ENCODE data around the gene KDM4C.
"Not testable (repeated sequence)": the region's sequence is repeated elsewhere in the genome, so short reads cannot be mapped to it uniquely, and the experiment has no call there.

Gene KDM4C

DNA sequence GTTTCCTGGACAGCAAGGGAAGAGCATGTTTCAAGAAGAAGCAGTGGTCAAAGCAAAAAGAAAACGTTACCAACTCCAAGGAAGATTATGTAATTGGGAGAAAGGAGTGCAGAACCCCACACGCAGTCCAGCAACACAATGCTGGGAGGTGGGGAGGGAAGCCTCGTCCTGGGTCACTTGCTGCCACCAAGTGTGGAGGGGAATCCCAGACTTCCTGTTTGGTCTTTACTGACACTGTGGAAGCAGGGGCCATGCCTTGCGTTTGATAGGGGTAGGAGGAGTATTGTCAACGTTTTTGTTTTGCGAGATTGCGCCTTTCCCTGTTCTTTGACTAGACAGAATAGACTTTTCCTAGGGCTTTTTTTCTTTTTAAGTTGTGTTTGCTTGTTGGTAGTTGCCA is 421.0 kb downstream of the KDM4C start:
- peaks cover 6% of the 10 kb centered on the region for H3K9me3 Mint-ChIP-seq (ENCODE audit: low read depth)
- peaks cover 46% of the 10 kb centered on the region for H3K36me3 Mint-ChIP-seq
- no peak overlapping the region for H3K4me3 Mint-ChIP-seq
- no peaks in the 10 kb centered on the region for H3K27me3 Mint-ChIP-seq
- H3K4me1 Mint-ChIP-seq (ENCODE audit: low read depth), result no peaks in the 10 kb centered on the region
- H3K27ac Mint-ChIP-seq, result no peak overlapping the region

DNA sequence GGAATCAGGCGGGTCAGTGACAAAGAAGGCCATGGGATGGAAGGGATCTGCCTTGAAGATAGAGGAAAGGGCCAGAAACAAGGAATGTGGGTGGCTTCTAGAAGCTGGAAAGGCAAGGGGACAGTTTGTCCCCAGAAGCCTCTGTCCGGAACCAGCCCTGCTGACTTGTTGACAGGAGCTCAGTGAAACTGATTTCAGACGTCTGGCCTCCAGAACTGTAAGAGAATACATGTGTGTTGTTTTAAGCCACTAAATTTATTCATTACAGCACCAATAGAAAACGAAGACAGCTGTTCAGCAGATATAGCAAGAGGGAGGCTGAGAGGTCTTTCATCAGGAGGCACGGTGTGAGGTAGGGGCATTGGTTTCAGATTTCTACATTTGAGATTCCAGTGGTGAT is 422.5 kb downstream of the KDM4C start:
- Mint-ChIP-seq H3K27me3 (no peaks in the 10 kb centered on the region), H3K27ac (no peak overlapping the region), H3K36me3 (peaks cover 39% of the 10 kb centered on the region), H3K4me1 (ENCODE audit: low read depth) (no peaks in the 10 kb centered on the region), H3K4me3 (no peak overlapping the region), H3K9me3 (ENCODE audit: low read depth) (peaks cover 6% of the 10 kb centered on the region)

DNA sequence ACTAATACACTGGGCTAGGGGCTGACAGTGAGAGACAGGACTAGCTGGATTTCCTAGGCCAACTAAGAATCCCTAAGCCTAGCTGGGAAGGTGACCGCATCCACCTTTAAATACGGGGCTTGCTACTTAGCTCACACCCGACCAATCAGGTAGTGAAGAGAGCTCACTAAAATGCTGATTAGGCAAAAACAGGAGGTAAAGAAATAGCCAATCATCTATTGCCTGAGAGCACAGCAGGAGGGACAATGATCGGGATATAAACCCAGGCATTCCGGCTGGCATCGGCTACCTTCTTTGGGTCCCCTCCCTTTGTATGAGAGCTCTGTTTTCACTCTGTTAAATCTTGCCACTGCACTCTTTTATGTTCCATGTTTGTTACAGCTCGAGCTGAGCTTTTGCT is 425.4 kb downstream of the KDM4C start:
- H3K4me1 Mint-ChIP-seq (ENCODE audit: low read depth); H3K27ac Mint-ChIP-seq; H3K27me3 Mint-ChIP-seq; H3K4me3 Mint-ChIP-seq: not testable (repeated sequence)
- Mint-ChIP-seq H3K9me3 (ENCODE audit: low read depth) (peaks cover 16% of the 10 kb centered on the region), H3K36me3 (peaks cover 44% of the 10 kb centered on the region)

DNA sequence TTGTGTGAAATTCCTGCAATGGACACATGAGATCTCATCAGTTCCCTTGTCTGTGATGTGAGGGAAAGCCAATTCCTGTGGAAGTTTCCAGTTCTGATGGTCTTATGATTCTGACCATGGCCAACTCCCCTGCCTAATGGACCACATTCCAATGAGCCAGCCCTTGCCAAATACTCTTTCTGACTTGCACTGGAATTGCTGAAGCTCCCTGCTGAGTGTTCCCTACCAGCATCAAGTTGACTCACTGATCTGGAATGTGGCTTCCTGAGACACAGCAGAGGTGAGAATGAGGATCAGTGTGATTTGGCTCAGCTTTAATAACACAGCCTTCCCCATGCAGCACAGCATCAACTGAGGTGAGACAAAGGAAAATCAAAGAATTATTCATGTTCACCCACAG is 427.8 kb downstream of the KDM4C start:
- peaks cover 24% of the 10 kb centered on the region for H3K9me3 Mint-ChIP-seq (ENCODE audit: low read depth)
- H3K4me1 Mint-ChIP-seq (ENCODE audit: low read depth), result no peaks in the 10 kb centered on the region
- no peaks in the 10 kb centered on the region for H3K27me3 Mint-ChIP-seq
- no peak overlapping the region for H3K27ac Mint-ChIP-seq
- peaks cover 29% of the 10 kb centered on the region for H3K36me3 Mint-ChIP-seq
- no peak overlapping the region for H3K4me3 Mint-ChIP-seq

DNA sequence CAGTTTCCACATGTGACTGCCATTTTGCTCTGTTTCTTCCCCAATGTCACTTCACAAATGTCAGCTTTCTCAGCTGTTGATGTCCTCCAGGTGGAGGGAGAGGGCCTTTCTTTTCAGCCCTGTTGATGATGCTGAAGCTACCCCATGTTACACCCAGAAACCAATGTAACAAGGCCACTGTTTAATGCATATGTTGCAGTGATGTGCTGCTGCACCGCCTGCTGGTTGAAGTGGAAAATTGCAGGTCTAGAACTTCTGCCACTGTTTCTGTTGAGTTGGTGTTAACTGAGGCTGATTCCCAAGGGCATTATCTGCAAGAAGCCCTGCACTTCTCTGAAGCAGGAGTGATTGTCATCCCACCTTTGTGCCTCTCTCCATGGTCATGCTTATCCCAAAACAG is 428.4 kb downstream of the KDM4C start:
- Mint-ChIP-seq H3K27me3 (no peaks in the 10 kb centered on the region), H3K36me3 (peaks cover 33% of the 10 kb centered on the region), H3K4me1 (ENCODE audit: low read depth) (no peaks in the 10 kb centered on the region), H3K4me3 (no peak overlapping the region), H3K9me3 (ENCODE audit: low read depth) (peaks cover 29% of the 10 kb centered on the region), H3K27ac (no peak overlapping the region)

DNA sequence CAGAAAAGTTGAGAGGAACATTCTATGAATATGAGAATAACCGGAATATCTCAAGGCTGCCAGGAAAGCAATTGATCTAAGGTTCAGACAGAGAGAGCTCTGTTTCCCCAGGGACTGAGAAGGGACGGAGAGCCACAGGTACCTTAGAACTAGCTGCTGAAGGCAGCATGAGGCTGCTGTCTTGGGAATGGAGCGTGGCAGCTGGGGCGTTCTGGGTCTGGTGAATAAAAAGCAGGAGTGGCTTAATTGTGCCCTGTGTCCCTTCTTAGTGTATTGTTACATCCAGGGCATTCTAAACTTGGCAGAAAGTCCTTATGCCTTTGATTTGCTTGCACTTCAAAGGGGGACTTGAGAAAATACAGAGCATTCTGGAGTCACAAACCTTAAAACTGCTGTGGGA is 434.5 kb downstream of the KDM4C start:
- Mint-ChIP-seq H3K9me3 (ENCODE audit: low read depth) (peaks cover 26% of the 10 kb centered on the region), H3K4me1 (ENCODE audit: low read depth) (no peaks in the 10 kb centered on the region), H3K4me3 (no peak overlapping the region), H3K27me3 (no peaks in the 10 kb centered on the region), H3K27ac (no peak overlapping the region), H3K36me3 (peaks cover 7% of the 10 kb centered on the region)

DNA sequence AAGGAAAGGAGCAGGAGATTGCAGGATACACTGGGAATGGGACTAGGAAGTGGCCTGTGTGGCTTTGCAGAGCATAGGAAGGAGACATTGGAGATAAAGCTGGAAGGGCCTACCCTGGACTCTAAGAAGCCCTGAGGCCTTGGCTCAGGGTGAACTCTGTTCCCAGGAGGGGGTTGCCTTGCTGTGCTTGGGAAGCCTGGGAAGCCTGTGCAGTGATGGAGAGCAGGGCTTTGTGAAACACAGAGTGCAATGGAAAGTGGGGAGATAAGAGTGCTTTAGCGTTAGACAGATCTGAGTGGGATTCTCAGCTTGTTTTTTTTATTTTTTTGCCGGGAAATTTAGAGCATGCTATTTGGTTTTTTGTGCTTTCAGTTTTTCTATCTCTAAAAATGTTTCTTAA is 437.8 kb downstream of the KDM4C start:
- Mint-ChIP-seq H3K4me1 (ENCODE audit: low read depth) (no peaks in the 10 kb centered on the region), H3K9me3 (ENCODE audit: low read depth) (peaks cover 9% of the 10 kb centered on the region), H3K4me3 (no peak overlapping the region), H3K36me3 (peaks cover 7% of the 10 kb centered on the region), H3K27me3 (no peaks in the 10 kb centered on the region), H3K27ac (no peak overlapping the region)

DNA sequence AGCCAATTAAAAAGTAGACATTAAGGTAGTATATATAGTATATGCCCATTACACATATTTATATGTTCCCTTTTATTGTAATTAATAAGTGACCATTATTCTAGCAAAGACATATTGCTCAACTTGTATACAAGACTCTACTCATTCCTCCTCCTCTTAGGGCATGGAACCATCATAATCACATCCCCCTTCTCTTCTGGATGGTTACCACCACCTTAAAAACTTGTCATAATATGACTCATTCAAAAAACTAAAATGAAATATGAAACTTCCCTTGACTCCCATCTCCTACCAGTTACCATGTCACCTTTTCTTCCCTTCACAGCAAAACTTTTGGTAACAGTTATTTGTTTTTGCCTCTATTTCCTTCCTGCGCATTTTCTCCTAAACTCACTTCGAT is 438.7 kb downstream of the KDM4C start:
- no peak overlapping the region for H3K4me3 Mint-ChIP-seq
- H3K27ac Mint-ChIP-seq, result no peak overlapping the region
- no peaks in the 10 kb centered on the region for H3K27me3 Mint-ChIP-seq
- no peaks in the 10 kb centered on the region for H3K4me1 Mint-ChIP-seq (ENCODE audit: low read depth)
- H3K9me3 Mint-ChIP-seq (ENCODE audit: low read depth), result peaks cover 4% of the 10 kb centered on the region
- peaks cover 3% of the 10 kb centered on the region for H3K36me3 Mint-ChIP-seq

DNA sequence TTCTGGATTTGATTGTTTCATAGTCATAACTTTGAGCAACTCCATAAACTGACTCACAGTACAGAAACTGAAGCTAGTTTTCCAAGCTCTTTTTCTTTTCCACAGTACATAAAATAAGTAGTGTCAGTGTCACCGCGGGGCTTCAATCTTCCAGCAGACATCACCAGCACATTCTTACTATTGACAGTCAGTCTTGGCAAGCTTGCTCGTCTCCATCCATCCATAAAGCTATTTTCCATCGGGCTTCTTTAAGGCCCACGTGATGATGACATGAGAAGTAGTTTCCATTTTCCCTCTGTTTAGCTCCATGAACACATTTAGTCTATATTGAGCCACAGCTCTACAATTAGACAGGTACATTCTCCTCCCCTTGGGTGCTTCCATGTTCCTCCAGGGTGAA is 443.4 kb downstream of the KDM4C start:
- Mint-ChIP-seq H3K4me1 (ENCODE audit: low read depth) (no peaks in the 10 kb centered on the region), H3K9me3 (ENCODE audit: low read depth) (no peaks in the 10 kb centered on the region), H3K27me3 (no peaks in the 10 kb centered on the region), H3K36me3 (peaks cover 6% of the 10 kb centered on the region), H3K27ac (no peak overlapping the region), H3K4me3 (no peak overlapping the region)

DNA sequence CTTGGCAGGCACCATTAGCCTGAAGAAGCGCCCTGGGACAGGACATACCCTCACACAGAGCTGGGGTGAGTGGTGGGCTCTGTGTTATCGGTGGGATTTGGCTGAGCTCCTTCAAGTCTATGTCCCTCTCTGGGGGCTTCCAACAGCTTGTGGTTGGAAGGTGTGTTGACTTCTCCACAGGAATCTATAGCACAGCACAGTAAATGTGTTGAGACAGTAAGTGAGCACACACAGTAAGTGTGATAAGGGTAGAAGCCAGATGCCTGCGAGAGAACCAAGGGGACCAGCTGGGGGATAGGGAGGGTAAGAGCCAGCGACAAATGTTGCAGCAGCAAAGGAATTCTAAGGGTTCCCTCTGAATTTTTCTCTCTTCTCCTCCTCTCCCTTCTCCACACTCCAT is 448.0 kb downstream of the KDM4C start:
- H3K4me3 Mint-ChIP-seq, result no peak overlapping the region
- no peaks in the 10 kb centered on the region for H3K4me1 Mint-ChIP-seq (ENCODE audit: low read depth)
- no peaks in the 10 kb centered on the region for H3K9me3 Mint-ChIP-seq (ENCODE audit: low read depth)
- H3K27ac Mint-ChIP-seq, result no peak overlapping the region
- H3K36me3 Mint-ChIP-seq, result peaks cover 2% of the 10 kb centered on the region
- no peaks in the 10 kb centered on the region for H3K27me3 Mint-ChIP-seq

DNA sequence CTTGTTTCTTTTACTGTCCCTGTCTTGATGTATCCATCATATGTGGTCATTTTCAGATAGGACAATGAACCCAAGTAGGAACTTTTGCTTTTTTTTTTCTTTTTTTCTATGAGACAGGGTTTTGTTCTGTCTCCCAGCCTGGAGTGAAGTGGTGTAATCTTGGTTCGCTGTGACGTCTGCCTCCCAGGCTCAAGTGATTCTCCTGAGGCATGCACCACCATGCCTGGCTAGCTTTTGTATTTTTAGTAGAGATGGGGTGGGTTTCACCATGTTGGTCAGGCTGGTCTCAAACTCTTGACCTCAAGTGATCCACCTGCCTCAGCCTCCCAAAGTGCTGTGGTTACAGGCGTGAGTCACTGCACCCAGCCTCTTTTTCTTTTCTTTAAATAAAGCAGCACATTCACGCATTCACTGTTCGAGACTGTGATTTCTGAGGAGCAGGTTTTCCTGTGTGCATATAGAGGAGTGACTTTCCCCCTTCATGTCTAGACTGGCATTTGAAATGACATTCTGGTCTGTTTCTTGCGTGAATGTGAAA is 448.5 kb downstream of the KDM4C start:
- Mint-ChIP-seq H3K9me3 (ENCODE audit: low read depth) (no peaks in the 10 kb centered on the region), H3K27ac (no peak overlapping the region), H3K4me3 (no peak overlapping the region), H3K4me1 (ENCODE audit: low read depth) (no peaks in the 10 kb centered on the region), H3K36me3 (peaks cover 2% of the 10 kb centered on the region), H3K27me3 (no peaks in the 10 kb centered on the region)

DNA sequence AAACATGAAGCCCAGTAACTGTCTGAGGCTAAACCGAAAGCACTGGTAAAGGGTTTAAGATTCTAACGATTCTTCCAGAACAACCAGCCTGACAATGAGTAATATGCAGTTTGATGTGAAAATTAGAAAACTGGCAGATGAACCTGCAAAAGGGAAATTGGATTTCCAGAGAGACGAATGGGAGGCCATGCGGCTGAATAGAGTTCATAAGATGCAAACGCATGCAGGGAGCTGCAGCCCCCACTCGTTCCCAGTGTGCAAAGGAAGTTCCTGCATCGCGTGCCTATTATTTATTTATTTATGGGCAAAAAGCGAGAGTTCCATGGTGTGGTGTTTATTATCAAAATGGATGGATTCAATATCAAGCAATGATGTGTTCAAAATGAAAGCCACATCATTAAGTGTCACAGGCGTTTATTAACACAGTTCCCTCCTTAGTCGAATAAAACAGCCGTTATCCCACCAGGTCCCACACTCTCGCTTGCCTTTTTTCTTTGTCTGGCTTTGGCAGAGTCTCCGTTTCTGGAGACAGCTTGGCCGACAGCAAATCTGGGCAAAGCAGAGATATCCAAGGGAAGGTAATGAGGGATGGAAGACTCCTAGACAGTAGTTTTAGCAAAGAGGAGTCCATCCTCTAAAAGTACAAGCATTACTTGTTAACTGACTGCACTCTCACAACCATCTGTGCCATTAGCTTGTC is 451.4 kb downstream of the KDM4C start:
- Mint-ChIP-seq H3K4me1 (ENCODE audit: low read depth) (no peaks in the 10 kb centered on the region), H3K27ac (no peak overlapping the region), H3K4me3 (no peak overlapping the region), H3K36me3 (no peaks in the 10 kb centered on the region), H3K9me3 (ENCODE audit: low read depth) (no peaks in the 10 kb centered on the region), H3K27me3 (no peaks in the 10 kb centered on the region)

DNA sequence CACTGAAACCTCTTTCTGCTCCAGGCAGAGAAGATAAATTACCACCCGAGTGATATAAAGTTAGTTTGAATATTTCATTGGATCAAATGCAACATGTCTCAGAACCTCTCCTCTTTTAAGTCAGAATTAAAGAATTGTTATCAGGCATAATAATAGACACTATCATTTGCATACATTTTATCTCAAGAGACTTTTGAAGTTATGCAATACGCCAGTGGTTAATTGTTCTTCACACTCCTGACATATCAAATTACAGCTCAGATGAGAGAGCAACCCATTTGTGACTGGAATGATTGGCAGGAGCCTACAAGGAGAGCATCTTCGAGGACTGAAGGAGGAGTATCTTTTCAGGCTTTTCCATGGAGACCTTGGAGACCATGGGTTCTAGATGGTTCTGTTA is 452.2 kb downstream of the KDM4C start:
- H3K27me3 Mint-ChIP-seq, result no peaks in the 10 kb centered on the region

DNA sequence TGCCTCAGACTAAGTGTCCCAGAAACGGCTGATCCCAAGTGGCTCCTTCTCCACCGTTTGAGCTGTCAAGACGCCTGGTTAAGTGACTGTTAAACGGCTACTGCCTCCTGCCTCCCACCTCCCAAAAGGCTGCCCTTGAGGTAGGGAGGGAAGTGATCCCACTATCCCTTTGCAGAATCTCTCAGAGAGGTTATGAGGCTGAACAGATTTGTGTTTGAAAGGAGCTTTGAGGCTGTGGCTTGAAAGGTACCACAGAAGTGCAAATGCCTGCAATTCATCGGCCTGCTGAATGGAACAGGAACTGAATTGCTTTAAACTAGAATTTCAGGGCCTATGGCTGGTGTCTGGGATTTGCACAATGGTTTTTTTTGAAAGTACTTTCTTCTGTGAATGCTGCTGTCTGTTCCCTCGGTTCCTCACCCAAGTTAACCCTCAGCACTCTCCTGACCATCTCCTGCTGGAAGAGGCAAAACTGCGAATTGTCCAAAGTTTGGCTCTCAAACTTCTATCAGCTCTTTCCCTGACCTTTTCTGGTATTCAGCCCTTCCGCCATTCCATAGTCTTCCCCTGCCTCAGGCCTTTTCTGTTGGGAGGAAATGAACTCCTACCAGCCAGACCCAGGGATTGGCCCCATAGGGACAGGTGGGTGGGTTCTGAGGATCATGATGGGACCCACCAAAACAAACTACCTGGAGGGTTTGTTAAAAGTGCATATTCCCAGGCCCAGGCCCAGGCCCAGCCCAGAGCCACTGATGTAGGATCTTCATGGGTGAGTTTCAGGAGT is 453.3 kb downstream of the KDM4C start:
- H3K9me3 Mint-ChIP-seq (ENCODE audit: low read depth), result no peaks in the 10 kb centered on the region
- H3K4me1 Mint-ChIP-seq (ENCODE audit: low read depth), result peaks cover 2% of the 10 kb centered on the region
- H3K36me3 Mint-ChIP-seq, result no peaks in the 10 kb centered on the region
- H3K27ac Mint-ChIP-seq, result no peak overlapping the region
- H3K4me3 Mint-ChIP-seq, result no peak overlapping the region
- no peaks in the 10 kb centered on the region for H3K27me3 Mint-ChIP-seq

More for the DNA sequence above, 452.2 kb downstream of the KDM4C start:
- H3K9me3 Mint-ChIP-seq (ENCODE audit: low read depth), result no peaks in the 10 kb centered on the region
- H3K27ac Mint-ChIP-seq, result no peak overlapping the region
- H3K4me1 Mint-ChIP-seq (ENCODE audit: low read depth), result no peaks in the 10 kb centered on the region
- no peak overlapping the region for H3K4me3 Mint-ChIP-seq
- H3K36me3 Mint-ChIP-seq, result no peaks in the 10 kb centered on the region

DNA sequence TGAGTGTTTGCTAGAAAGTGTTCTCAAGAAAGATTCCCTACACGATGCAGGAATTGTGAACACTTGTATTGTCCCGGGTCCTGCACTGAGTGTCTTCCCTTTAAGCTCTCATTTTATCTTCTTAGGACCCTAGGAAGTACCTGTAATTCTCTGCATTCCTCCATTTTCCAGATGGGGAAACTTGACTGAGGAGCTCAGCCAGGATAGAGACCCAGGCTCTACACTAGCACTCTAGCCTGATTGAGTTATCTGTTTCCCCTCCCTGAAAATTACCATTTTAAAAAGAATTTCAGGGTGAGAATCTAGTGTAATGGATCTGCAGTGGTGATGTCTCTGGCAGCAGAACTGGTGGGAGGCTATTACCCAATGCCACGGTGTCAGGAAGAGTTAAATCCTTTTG is 453.9 kb downstream of the KDM4C start:
- Mint-ChIP-seq H3K27ac (no peak overlapping the region), H3K9me3 (ENCODE audit: low read depth) (no peaks in the 10 kb centered on the region), H3K4me3 (no peak overlapping the region), H3K27me3 (no peaks in the 10 kb centered on the region), H3K4me1 (ENCODE audit: low read depth) (peaks cover 6% of the 10 kb centered on the region), H3K36me3 (no peaks in the 10 kb centered on the region)

Measured in activated naive CD8-positive, alpha-beta T cell (primary cell).